Spleen (tissue), 7 donors: ENCODE data around the gene DOCK1.

Source experiments
- CTCF ChIP-seq, 11 experiments: fragments of 200-600 bp in 7 of 11; fragments of 450-650 bp in 4 of 11; sonication (generic) in 4 of 11; IDR thresholded peaks in 8 of 11; conservative IDR thresholded peaks in 3 of 11; 1 replicate in 7 of 11; 2 replicates in 4 of 11; pipeline versions ENCODE4 v1.4.0 to v1.8.0; 2016 to 2021; ENCODE audit warnings: antibody characterized with exemption in 11 of 11, inconsistent platforms in 4 of 11, mild to moderate bottlenecking in 1 of 11
- POLR2A ChIP-seq, 3 donors: fragments of 450-650 bp; IDR thresholded peaks; one replicate each; pipeline ENCODE4 v1.5.1; 2017; ENCODE audit warnings: antibody characterized with exemption in 3 of 3, mild to moderate bottlenecking in 1 of 3
- POLR2AphosphoS5 ChIP-seq, 3 donors: sonication (generic); formaldehyde crosslinking; IDR thresholded peaks; one replicate each; pipeline ENCODE4 v1.5.1; 2017; ENCODE audit warnings: antibody characterized with exemption in 3 of 3
- donor health status: DM: no; HTN: no; CAD: no; lungs with moderate emphysema.
- donor health status: DM: no; HTN: no; CAD: no.
- donor health status: DM: no; HTN: no; CAD: no.

GRCh38 chr10:127041552-127041951 lies 136.3 kb downstream of the DOCK1 start:
- TF ChIP-seq CTCF (IDR thresholded peaks at IDR 0.05 in 8 of 11, conservative IDR thresholded peaks at IDR 0.05 in 3 of 11) (no peak), POLR2A (IDR thresholded peaks at IDR 0.05) (no peak), POLR2AphosphoS5 (IDR thresholded peaks at IDR 0.05) (no peak)
